HCT116 (cell line): Measurements from ENCODE around the gene RBPJ. TPM values are rescaled to one million over a fixed set of nuclear protein-coding genes. Genes with fewer than 3 reads are reported as not detected.

Experiments used
- ATAC-seq: fragments of 200-7000 bp; cut with Tn5 transposase; 2 replicates; pipeline ENCODE4 v1.9.1; 2020; ENCODE audit warnings: mild to moderate bottlenecking, moderate library complexity
- BruUV-seq: library from RNA; stranded (reverse); fragments of 400-500 nt; replicated peaks from 2 replicates; lab custom pipeline; 2021; lab: Mats Ljungman, UMichigan
- CTCF ChIA-PET: fragments of 300-600 bp; sonication (Branson Sonifier 250); formaldehyde crosslinking; loops from one replicate; lab custom pipeline; 2021; ENCODE audit warnings: antibody characterized with exemption; lab: Charles Lee
- POLR2A ChIA-PET: fragments of 300-600, 350-600 bp; sonication (Branson Sonifier 250); formaldehyde crosslinking; loops from one replicate; lab custom pipeline; 2021; ENCODE audit warnings: antibody characterized with exemption; lab: Charles Lee
- RAD21 ChIA-PET, 2 experiments: fragments of 300-600 bp; sonication (Branson Sonifier 250); formaldehyde crosslinking; loops; one replicate each; lab custom pipeline; 2023; ENCODE audit warnings: low total read pairs in 2 of 2; ENCODE audit not compliant: uncharacterized antibody in 2 of 2, unreplicated experiment in 2 of 2, low non-redundant PET in 1 of 2; lab: Charles Lee
- DNase-seq: peaks from one replicate; pipeline ENCODE4 v3.0.0-alpha.2; 2010; ENCODE audit warnings: low read depth, low spot score
- H2AFZ ChIP-seq: fragments of 200-600 bp; shearing (Covaris generic), sonication (generic); 2 replicates; pipeline ENCODE4 v1.6.1; 2017; ENCODE audit warnings: low read depth, mixed run types, mixed read lengths, antibody characterized with exemption, low read length; ENCODE audit not compliant: poor library complexity, severe bottlenecking
- H3K27ac ChIP-seq: 2 replicates; pipeline ENCODE4 v1.5.1; 2012; ENCODE audit warnings: low read depth, low read length
- H3K27me3 ChIP-seq: fragments of 200-600 bp; sonication (generic); 2 replicates; pipeline ENCODE4 v1.6.1; 2016; ENCODE audit warnings: mixed run types, low read length, mixed read lengths; ENCODE audit not compliant: insufficient read depth
- H3K36me3 ChIP-seq, 2 experiments: fragments of 200-500 bp in 1 of 2; fragments of 200-600 bp in 1 of 2; sonication (Bioruptor generic) in 1 of 2; sonication (generic) in 1 of 2; 2 replicates each; pipeline versions ENCODE4 v1.5.1 to v1.6.1; 2014 to 2016; ENCODE audit warnings: low read length in 2 of 2, inconsistent platforms in 1 of 2, mixed read lengths in 1 of 2, mixed run types in 1 of 2; ENCODE audit not compliant: insufficient read depth in 2 of 2, control insufficient read depth in 1 of 2
- H3K4me1 ChIP-seq, 2 experiments: fragments of 200-600 bp in 1 of 2; sonication (generic) in 1 of 2; 2 replicates each; pipeline versions ENCODE4 v1.5.1 to v1.6.1; 2012 to 2017; ENCODE audit warnings: low read length in 2 of 2, inconsistent platforms in 1 of 2, mild to moderate bottlenecking in 1 of 2, mixed read lengths in 1 of 2, mixed run types in 1 of 2, moderate library complexity in 1 of 2; ENCODE audit not compliant: insufficient read depth in 2 of 2, control insufficient read depth in 1 of 2
- H3K4me2 ChIP-seq: fragments of 200-600 bp; sonication (generic); 2 replicates; pipeline ENCODE4 v1.6.1; 2017; ENCODE audit warnings: mixed run types, low read length, mixed read lengths
- H3K4me3 ChIP-seq, 2 experiments: fragments of 200-600 bp in 1 of 2; sonication (generic) in 1 of 2; replicated peaks in 1 of 2; 2 replicates each; pipeline ENCODE4 v1.5.1; 2011 to 2016; ENCODE audit warnings: low read length in 2 of 2, control low read depth in 1 of 2, low read depth in 1 of 2, mild to moderate bottlenecking in 1 of 2, mixed read lengths in 1 of 2, mixed run types in 1 of 2
- H3K79me2 ChIP-seq: fragments of 200-600 bp; sonication (generic); 2 replicates; pipeline ENCODE4 v1.6.1; 2017; ENCODE audit warnings: mild to moderate bottlenecking, mixed run types, low read length, moderate library complexity, mixed read lengths; ENCODE audit not compliant: insufficient read depth
- H3K9ac ChIP-seq: fragments of 200-600 bp; sonication (generic); 2 replicates; pipeline ENCODE4 v1.6.1; 2016; ENCODE audit warnings: low read length, mixed read lengths
- H3K9me2 ChIP-seq: fragments of 200-600 bp; sonication (generic), shearing (Covaris generic); 2 replicates; pipeline ENCODE4 v1.6.1; 2017; ENCODE audit warnings: mixed run types, mild to moderate bottlenecking, moderate library complexity; ENCODE audit not compliant: insufficient read depth
- H3K9me3 ChIP-seq, 2 experiments: fragments of 200-500 bp in 1 of 2; fragments of 200-600 bp in 1 of 2; sonication (Bioruptor generic) in 1 of 2; sonication (generic) in 1 of 2; 2 replicates each; pipeline ENCODE4 v1.6.1; 2014 to 2017; ENCODE audit warnings: low read length in 2 of 2, mixed read lengths in 2 of 2, inconsistent platforms in 1 of 2, low read depth in 1 of 2, mild to moderate bottlenecking in 1 of 2, mixed run types in 1 of 2, moderate library complexity in 1 of 2; ENCODE audit not compliant: control insufficient read depth in 1 of 2, insufficient read depth in 1 of 2
- H4K20me1 ChIP-seq: fragments of 200-600 bp; sonication (generic), shearing (Covaris generic); 2 replicates; pipeline ENCODE4 v1.6.1; 2017; ENCODE audit warnings: mixed run types, mild to moderate bottlenecking, moderate library complexity; ENCODE audit not compliant: insufficient read depth
- CBX3 ChIP-seq: IDR thresholded peaks from 2 replicates; pipeline ENCODE4 v1.6.1; 2012; ENCODE audit warnings: low read depth
- POLR2AphosphoS5 ChIP-seq: IDR thresholded peaks from 2 replicates; pipeline ENCODE4 v1.6.1; 2011; ENCODE audit warnings: mild to moderate bottlenecking, low read depth, low read length, moderate library complexity
- RAD21 ChIP-seq: IDR thresholded peaks from 2 replicates; pipeline ENCODE4 v1.6.1; 2012; ENCODE audit warnings: low read depth, mild to moderate bottlenecking
- SP1 ChIP-seq: IDR thresholded peaks from 2 replicates; pipeline ENCODE4 v1.6.1; 2012; ENCODE audit warnings: low read depth
- YY1 ChIP-seq: IDR thresholded peaks from 2 replicates; pipeline ENCODE4 v1.6.1; 2011; ENCODE audit warnings: low read length, low read depth, moderate library complexity, mild to moderate bottlenecking; ENCODE audit not compliant: insufficient replicate concordance; ENCODE audit errors: extremely low read depth
- intact Hi-C: fragments of 100-400 bp; cut with micrococcal nuclease; formaldehyde crosslinking; loops from 2 replicates; pipeline ENCODE4 v1.10.0; 2022
- total RNA-seq: library from RNA; stranded (reverse); gene quantifications from one replicate; pipeline ENCODE4 v1.2.1, GENCODE V29; 2021; ENCODE audit not compliant: unreplicated experiment

RBPJ gene
- total RNA-seq, 1 experiment from 2014 or later: 72.7 TPM

- DNase-seq (no peak), ATAC-seq (no peak)
- intact Hi-C loops: no loop called here
- Histone ChIP-seq H2AFZ (no peak overlapping the region), H3K9me3 (no peaks in the 10 kb centered on the region), H3K9me2 (no peaks in the 10 kb centered on the region), H3K4me2 (no peak overlapping the region), H3K27ac (no peak overlapping the region), H3K27me3 (no peaks in the 10 kb centered on the region), H3K36me3 (no peaks in the 10 kb centered on the region), H3K79me2 (peaks cover 92% of the 10 kb centered on the region), H3K9ac (no peak overlapping the region), H3K4me3 (no peak overlapping the region), H3K4me1 (peaks cover 1 to 2% of the 10 kb centered on the region in 2 experiments; a peak in 1 of 4 replicates), H4K20me1 (peaks cover 7% of the 10 kb centered on the region; the same call in 1 of the 2 replicates)
- ChIA-PET POLR2A (no interaction called here), RAD21 (no interaction called here), CTCF (interaction anchor here (1.2 kb wide), 2 partner anchors 18 to 19 kb away, joined by 3 read pairs; no protein-coding TSS in a partner anchor)
- BruUV-seq: no TSS peak
- TF ChIP-seq YY1: no peak
- TF ChIP-seq CBX3: no peak
- TF ChIP-seq RAD21: no peak
- TF ChIP-seq POLR2AphosphoS5: no peak
These were observed 28.7 kb downstream of the RBPJ start for GRCh38 chr4:26349496-26349895.

GRCh38 chr4:26351685-26352084, 30.9 kb downstream of the RBPJ start:
- no peak overlapping the region for H3K9ac ChIP-seq
- H4K20me1 ChIP-seq: no peaks in the 10 kb centered on the region; the same call in 1 of the 2 replicates
- no peaks in the 10 kb centered on the region for H3K9me2 ChIP-seq
- no TSS peak for BruUV-seq
- POLR2A ChIA-PET: no interaction called here
- peaks cover 3 to 7% of the 10 kb centered on the region in 2 experiments; a peak in 3 of 4 replicates for H3K4me1 ChIP-seq
- RAD21 ChIA-PET: no interaction called here
- intact Hi-C loops: no loop called here
- H3K79me2 ChIP-seq: peaks cover 93% of the 10 kb centered on the region
- H3K27me3 ChIP-seq: no peaks in the 10 kb centered on the region
- CTCF ChIA-PET: interaction anchor here (1.3 kb wide), 1 partner anchor 10 kb away, joined by 3 read pairs; no protein-coding TSS in a partner anchor
- no peaks in the 10 kb centered on the region for H3K9me3 ChIP-seq
- ATAC-seq (no peak), DNase-seq (no peak)
- no peak overlapping the region for H3K27ac ChIP-seq
- no peak overlapping the region for H3K4me2 ChIP-seq
- H3K4me3 ChIP-seq: no peak overlapping the region
- no peak overlapping the region for H2AFZ ChIP-seq
- TF ChIP-seq SP1: no peak
- H3K36me3 ChIP-seq: no peaks in the 10 kb centered on the region
